ENCODE measurements around the gene CKLF. TPM values are rescaled to one million over a fixed set of nuclear protein-coding genes. Genes with fewer than 3 reads are reported as not detected.
"Not testable (repeated sequence)": the region's sequence is repeated elsewhere in the genome, so short reads cannot be mapped to it uniquely, and the experiment has no call there.

CKLF gene
- total RNA-seq, 1 experiment from 2014 or later, result 293 TPM

DNA sequence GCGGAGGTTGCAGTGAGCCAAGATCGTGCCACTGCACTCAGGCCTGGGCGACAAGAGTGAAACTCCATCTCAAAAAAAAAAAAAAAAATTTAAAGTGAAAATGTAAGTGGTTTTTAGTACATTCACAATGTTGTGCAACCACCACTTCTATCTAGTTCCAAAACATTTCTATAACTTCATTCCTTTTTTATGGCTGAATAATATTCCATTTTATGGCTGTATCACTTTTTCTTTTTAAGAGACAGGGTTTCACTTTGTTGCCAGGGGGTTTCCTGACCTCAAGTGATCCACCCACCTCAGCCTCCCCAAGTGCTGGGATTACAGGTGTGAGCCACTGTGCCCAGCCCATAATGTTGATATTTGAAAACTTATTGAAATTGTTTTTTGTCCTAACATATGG is 40.4 kb downstream of the CKLF start:
- peaks cover 7% of the 10 kb centered on the region for H3K4me1 Mint-ChIP-seq (ENCODE audit: low read depth, unreplicated experiment)
- no peak overlapping the region for H3K27ac Mint-ChIP-seq (ENCODE audit: unreplicated experiment)
- peaks cover 4% of the 10 kb centered on the region for H3K36me3 Mint-ChIP-seq (ENCODE audit: insufficient read depth, unreplicated experiment)
- TF ChIP-seq, protein P1, sequence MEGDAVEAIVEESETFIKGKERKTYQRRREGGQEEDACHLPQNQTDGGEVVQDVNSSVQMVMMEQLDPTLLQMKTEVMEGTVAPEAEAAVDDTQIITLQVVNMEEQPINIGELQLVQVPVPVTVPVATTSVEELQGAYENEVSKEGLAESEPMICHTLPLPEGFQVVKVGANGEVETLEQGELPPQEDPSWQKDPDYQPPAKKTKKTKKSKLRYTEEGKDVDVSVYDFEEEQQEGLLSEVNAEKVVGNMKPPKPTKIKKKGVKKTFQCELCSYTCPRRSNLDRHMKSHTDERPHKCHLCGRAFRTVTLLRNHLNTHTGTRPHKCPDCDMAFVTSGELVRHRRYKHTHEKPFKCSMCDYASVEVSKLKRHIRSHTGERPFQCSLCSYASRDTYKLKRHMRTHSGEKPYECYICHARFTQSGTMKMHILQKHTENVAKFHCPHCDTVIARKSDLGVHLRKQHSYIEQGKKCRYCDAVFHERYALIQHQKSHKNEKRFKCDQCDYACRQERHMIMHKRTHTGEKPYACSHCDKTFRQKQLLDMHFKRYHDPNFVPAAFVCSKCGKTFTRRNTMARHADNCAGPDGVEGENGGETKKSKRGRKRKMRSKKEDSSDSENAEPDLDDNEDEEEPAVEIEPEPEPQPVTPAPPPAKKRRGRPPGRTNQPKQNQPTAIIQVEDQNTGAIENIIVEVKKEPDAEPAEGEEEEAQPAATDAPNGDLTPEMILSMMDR (IDR thresholded peaks at IDR 0.05; ENCODE audit: unreplicated experiment), result no peak
- no peak for DNase-seq
- intact Hi-C loops (cut with micrococcal nuclease; ENCODE audit: unreplicated experiment), result no loop called here
- H3K4me3 Mint-ChIP-seq (ENCODE audit: low read depth, unreplicated experiment), result no peak overlapping the region
- no TSS peak for BruUV-seq (replicated peaks)
- H3K9me3 Mint-ChIP-seq (ENCODE audit: low read depth, unreplicated experiment), result no peaks in the 10 kb centered on the region
- CTCF ChIA-PET, result no interaction called here
- no peaks in the 10 kb centered on the region for H3K27me3 Mint-ChIP-seq (ENCODE audit: unreplicated experiment)

DNA sequence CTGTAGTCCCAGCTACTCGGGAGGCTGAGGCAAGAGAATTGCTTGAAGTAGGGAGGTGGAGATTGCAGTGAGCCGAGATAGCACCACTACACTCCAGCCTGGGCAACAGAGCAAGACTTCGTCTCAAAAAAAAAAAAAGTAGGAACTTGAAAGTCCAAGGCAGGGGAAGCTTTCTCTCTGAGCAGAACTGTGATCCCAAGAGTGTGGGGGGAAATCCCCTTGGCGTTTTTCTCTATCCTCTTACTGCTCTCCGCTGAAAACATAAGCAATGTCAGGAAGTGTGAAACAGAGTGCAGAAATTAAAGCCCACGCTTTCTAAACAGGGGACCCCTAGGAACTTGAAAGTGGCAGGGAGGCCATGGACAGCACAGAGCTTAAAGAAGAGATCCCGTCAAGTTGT is 42.4 kb downstream of the CKLF start:
- CTCF ChIA-PET, result no interaction called here
- DNase-seq, result no peak
- Mint-ChIP-seq H3K9me3 (ENCODE audit: low read depth, unreplicated experiment) (no peaks in the 10 kb centered on the region), H3K36me3 (ENCODE audit: insufficient read depth, unreplicated experiment) (no peaks in the 10 kb centered on the region), H3K4me3 (ENCODE audit: low read depth, unreplicated experiment) (no peak overlapping the region), H3K27ac (ENCODE audit: unreplicated experiment) (no peak overlapping the region), H3K27me3 (ENCODE audit: unreplicated experiment) (no peaks in the 10 kb centered on the region), H3K4me1 (ENCODE audit: low read depth, unreplicated experiment) (no peaks in the 10 kb centered on the region)
- TF ChIP-seq, protein P1 (IDR thresholded peaks at IDR 0.05; ENCODE audit: unreplicated experiment), result no peak
- intact Hi-C loops (cut with micrococcal nuclease; ENCODE audit: unreplicated experiment), result no loop called here
- no TSS peak for BruUV-seq (replicated peaks)

GRCh38 chr16:66596559-66596958 is 44.2 kb downstream of the CKLF start:
- not testable (repeated sequence) for H3K27ac Mint-ChIP-seq (ENCODE audit: unreplicated experiment); BruUV-seq (replicated peaks)

DNA sequence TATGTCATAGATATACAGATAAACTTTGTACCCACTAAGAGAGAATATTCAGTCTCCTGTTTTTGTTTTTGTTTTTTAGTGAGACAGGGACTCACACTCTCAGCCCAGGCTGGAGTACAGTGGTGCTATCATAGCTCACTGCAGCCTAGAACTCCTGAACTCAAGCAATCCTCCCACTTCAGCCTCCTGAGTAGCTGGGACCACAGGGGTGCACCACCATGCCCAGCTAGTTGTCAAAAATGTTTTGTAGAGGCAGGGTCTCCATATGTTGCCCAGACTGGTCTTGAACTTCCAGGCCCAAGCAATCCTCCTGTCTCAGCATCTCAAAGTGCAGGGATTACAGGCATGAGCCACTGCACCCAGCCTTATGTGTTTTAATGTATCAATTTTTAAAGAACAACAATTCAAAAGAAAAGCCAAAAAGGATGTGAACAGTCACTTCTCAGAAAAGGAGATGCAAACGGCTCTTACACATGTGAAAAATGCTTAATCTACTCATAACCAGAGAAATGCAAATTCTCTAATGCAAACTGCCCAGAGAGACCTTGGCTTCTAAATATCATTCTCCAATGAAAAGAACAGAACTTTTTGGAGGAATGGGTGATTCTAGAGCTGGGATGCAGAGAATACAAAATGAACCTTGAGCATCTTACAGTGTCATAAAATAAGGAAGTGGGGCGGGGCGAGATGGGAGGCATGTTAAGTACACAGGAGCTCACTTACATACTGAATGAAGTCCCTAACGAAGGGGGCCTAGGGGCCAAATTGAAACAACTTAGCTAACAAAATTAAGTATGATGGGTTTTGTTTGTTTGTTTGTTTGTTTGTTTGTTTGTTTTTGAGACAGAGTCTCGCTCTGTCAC is 44.8 kb downstream of the CKLF start:
- H3K9me3 Mint-ChIP-seq (ENCODE audit: low read depth, unreplicated experiment), result peaks cover 6% of the 10 kb centered on the region
- H3K27me3 Mint-ChIP-seq (ENCODE audit: unreplicated experiment), result no peaks in the 10 kb centered on the region
- intact Hi-C loops (cut with micrococcal nuclease; ENCODE audit: unreplicated experiment), result no loop called here
- no peak for DNase-seq
- TF ChIP-seq, protein P1 (IDR thresholded peaks at IDR 0.05; ENCODE audit: unreplicated experiment), result no peak
- H3K4me1 Mint-ChIP-seq (ENCODE audit: low read depth, unreplicated experiment), result no peaks in the 10 kb centered on the region
- BruUV-seq (replicated peaks), result no TSS peak
- CTCF ChIA-PET, result interaction anchor here (0.7 kb wide), 1 partner anchor 25 kb away, joined by 3 read pairs; no protein-coding TSS in a partner anchor
- no peak overlapping the region for H3K27ac Mint-ChIP-seq (ENCODE audit: unreplicated experiment)
- no peaks in the 10 kb centered on the region for H3K36me3 Mint-ChIP-seq (ENCODE audit: insufficient read depth, unreplicated experiment)
- H3K4me3 Mint-ChIP-seq (ENCODE audit: low read depth, unreplicated experiment), result no peak overlapping the region

More at GRCh38 chr16:66596559-66596958, 44.2 kb downstream of the CKLF start:
- DNase-seq; H3K9me3 Mint-ChIP-seq (ENCODE audit: low read depth, unreplicated experiment); H3K36me3 Mint-ChIP-seq (ENCODE audit: insufficient read depth, unreplicated experiment); H3K4me1 Mint-ChIP-seq (ENCODE audit: low read depth, unreplicated experiment); intact Hi-C loops (cut with micrococcal nuclease; ENCODE audit: unreplicated experiment); H3K4me3 Mint-ChIP-seq (ENCODE audit: low read depth, unreplicated experiment); H3K27me3 Mint-ChIP-seq (ENCODE audit: unreplicated experiment): not testable (repeated sequence)
- CTCF ChIA-PET, result interaction anchor here (0.6 to 0.7 kb wide), 2 partner anchors 24 to 114 kb away, joined by 3 read pairs; no protein-coding TSS in a partner anchor

- intact Hi-C loops (cut with micrococcal nuclease; ENCODE audit: unreplicated experiment), result no loop called here
- Mint-ChIP-seq H3K9me3 (ENCODE audit: low read depth, unreplicated experiment) (peaks cover 6% of the 10 kb centered on the region), H3K4me1 (ENCODE audit: low read depth, unreplicated experiment) (no peaks in the 10 kb centered on the region), H3K4me3 (ENCODE audit: low read depth, unreplicated experiment) (no peak overlapping the region), H3K27ac (ENCODE audit: unreplicated experiment) (no peak overlapping the region), H3K27me3 (ENCODE audit: unreplicated experiment) (no peaks in the 10 kb centered on the region), H3K36me3 (ENCODE audit: insufficient read depth, unreplicated experiment) (no peaks in the 10 kb centered on the region)
- CTCF ChIA-PET, result interaction anchor here (0.6 kb wide), 1 partner anchor 47 kb away, joined by 6 read pairs; no protein-coding TSS in a partner anchor
- BruUV-seq (replicated peaks), result no TSS peak
- TF ChIP-seq, protein P1 (IDR thresholded peaks at IDR 0.05; ENCODE audit: unreplicated experiment), result no peak
- DNase-seq, result no peak
Measured at GRCh38 chr16:66598111-66598510, 45.7 kb downstream of the CKLF start.

Measured in Calu3 (cell line).